Smooth muscle cell of the brain vasculature (primary cell): ENCODE results near the gene FOXN3.
A peak's percentile ranks its signal among the peaks of the same experiment; 100 is the strongest.
"Not testable (repeated sequence)": the region's sequence is repeated elsewhere in the genome, so short reads cannot be mapped to it uniquely, and the experiment has no call there.

Experiments used
- DNase-seq: peaks from one replicate; pipeline ENCODE4 v3.0.0-alpha.2; 2012; ENCODE audit warnings: low read depth, low spot score

The FOXN3 gene

DNA sequence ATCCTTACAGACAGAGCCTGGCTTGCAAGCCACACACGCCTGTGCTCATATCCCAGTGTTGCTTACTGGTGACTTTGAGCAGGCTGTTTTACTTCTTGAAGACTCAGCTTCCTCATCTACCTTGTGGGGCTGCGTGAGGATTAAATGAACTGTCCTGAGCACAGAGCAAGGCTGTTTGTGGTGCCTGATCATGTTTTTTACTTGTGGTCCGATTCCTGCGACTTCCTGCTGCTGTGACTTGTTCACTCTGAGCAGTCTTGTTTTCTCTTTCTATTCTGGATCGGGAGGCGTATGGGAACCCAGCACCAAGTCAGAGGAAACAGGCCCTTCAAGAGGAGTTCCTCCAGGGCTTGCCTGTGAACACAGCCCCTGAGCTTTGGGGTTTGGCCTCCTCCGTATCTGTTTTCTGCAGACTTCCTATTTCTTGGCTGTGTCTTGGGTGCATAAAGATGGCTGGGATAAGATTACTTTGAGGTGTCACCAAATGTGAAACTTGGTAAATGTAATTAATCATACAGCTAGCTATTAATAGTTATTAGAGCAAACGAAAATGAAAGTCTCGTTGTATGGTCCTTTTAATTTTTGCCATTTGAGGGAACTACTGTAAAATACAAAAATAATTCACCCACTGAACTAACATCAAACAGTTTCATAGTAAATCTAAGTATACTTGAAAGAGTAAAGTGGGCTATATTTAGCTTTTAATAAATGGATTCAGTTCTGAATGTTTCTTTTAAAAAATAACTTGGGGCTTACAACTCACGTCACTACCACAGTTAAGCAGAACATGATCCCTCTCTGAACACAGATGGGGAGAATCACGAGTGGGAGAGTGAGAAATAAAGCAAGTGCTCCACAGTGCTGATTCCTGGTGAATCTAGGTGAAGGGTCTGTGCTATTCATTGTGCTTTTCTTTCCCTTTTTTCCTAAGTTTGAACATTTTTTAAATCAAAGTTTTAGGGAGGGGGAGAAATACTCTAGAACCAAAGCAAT, 251.5 kb downstream of the FOXN3 start:
- no peak for DNase-seq

DNA sequence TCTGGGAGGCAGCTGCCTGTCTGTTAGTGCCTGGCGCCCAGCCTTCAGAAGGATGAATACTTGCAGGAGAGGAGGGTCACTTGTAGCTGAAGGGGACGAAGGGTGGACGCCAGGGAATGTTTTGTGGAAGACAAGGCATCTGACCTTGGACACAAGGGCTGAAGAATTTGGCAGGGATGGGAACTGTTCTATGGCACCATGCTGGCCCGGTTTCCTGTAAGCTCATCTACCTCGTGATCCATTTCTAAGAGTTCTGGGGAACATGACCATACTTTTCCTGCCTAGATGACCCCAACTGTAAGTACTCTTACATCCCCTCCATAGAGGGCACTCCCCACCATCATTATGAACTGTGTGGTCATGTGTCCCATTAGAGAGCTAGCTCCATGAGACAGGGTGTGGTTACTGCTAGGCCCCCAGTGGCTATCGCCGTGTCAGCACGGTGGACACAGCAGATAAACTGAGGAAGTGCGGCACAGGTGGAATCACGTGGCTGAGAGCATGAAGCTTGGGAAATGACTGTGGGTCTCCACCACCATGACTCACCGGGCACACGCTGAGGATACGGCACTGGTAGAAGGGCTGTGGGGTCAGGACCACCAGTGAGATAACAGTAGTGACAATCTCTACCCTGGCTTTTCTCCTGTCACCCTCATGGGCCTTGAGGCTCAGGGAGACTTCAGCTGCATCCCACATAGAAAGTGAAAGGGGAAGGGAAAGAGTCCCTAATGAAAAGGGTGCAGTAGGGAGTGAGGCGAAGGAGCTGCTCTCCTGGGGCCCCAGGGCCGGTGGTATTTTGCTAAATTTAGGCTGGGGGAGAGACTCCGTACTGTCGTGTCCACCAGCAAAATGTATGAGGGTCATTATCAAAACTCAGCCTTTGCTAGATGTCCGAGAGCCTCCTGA, 252.6 kb downstream of the FOXN3 start:
- DNase-seq, result no peak

DNA sequence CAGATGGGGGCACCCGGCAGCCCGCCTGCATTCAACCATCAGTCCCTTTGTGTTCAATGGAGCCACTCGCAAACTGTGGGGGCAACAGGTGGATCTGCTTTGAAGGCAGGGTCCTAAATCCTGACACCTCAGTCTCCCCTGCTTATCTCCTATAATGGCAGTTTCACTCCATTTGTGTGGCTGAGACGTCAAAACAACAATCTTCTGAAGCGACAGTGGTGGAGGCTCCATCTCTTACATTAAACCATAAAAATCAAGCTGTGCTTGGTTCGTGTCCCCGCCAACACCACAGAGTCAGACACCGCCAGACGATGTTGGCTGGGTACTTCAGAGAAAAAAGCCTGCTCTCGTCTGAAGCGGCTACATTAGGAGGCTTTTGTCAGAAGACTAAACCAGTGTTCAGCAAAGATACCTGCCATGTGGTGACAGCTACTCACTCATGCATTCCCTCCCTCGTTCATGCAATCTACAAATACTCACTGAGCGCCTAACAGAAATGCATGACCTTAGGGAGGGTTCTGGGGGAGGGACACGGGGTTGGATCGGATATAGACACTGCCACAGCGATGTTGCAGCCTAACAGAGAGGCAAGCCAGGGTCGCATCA, 253.9 kb downstream of the FOXN3 start:
- no peak for DNase-seq

DNA sequence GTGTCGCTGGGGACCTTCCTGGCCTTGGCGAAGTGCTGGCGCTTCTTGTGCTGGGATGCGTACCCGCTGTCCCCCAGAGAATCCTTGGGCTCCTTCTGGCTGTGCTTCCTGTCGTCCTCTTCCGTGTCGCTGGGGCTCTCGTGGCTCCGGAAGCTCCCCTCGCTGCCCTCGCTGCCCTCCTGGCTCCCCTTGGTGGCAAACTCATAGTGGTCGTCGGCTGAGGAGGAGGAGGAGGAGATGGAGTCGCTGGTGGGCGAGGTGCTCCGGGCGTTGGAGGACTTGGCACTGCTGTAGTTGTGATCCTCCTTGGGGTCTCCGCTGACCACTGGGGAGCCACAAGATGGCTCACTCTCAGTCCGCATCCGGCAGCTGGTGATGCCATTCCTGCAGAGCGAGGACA, 254.4 kb downstream of the FOXN3 start:
- DNase-seq, result no peak

DNA sequence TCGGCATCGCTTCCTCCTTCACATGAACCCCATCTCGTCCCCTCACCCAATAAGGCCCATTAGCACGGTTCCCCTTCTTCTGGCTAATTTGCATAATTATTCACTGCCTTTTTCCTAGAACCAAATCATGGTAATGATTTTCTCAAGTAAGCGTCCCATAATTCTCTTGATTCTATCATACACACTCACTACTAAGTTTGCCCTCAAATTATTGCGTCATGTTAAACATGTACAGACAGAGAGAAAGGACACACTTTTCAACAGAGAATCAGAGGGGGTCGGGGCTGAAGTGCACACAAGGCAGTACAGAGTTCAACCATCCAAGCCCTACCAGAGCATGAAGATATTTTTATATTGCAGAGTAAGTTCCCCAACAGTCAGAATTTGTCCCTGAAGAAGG, 256.6 kb downstream of the FOXN3 start:
- no peak for DNase-seq

DNA sequence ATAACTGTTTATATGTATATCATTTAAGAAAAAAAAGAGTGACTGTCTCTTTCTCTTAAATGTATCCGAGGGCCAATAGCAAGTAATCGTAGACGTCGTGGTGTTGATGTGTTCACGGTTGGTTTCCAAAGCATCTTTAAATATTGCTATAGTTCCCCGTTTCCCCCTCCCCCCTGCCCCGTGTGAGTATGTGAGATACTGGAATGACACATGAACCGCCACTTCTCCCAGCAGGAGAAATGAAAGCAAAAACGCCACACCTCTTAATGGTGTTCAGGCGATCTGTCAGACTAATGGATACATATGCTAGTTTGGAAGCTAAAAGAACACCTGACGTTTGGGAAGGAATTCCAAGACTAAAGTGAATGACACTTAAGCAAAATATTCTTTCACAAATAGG, 258.3 kb downstream of the FOXN3 start:
- DNase-seq, result no peak

DNA sequence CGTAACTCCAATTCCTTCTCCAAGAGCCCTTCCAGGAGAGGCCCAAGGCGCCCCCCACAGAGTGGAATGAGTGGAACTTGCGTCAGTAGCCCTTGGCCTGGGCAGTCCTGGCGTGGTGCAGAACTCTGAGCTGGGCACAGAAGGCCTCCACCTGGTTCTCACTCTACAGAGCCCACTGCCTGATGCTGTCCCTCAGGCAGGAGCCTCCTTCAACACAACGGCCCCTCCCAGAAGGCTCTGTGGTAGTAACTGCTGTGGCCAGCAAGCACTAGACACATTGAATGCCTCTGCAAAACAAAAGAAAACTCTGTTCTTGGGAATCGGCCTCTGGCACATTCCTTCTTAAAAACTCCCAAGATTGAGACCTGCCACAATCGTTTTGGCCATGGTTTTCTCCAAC, 258.9 kb downstream of the FOXN3 start:
- DNase-seq, result not testable (repeated sequence)

DNA sequence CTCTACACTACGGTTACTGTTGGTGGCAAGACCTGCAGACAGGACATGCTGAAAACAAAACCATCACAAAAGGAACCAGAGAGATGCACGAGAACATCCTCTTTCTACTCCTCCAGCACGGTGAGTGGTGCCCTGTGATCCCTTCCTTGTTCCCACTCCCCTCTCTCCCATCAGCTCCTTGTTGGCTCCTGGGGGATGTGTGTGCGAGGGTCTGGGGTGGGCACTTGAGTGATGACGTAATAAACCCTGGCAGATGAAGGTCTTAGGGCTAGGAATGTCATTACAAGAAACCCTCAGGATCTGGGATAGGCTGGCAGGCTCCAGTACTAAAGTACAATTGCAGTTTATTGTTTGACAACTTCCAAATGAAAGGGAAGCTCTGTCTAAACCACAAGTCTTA, 261.5 kb downstream of the FOXN3 start:
- no peak for DNase-seq

DNA sequence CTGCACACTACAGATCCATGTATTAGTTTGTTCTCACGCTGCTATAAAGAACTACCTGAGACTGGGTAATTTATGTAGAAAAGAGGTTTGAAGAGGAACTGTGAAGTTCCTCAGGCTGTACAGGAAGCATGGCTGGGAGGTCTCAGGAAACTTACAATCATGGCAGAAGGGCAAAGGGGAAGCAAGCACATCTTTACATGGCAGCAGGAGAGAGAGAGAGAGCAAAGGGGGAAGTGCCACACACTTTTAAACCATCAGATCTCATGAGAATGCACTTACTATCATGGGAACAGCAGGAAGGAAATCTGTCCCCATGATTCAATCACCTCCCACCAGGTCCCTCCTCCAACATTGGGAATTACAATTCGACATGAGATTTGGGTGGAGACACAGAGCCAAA, 265.3 kb downstream of the FOXN3 start:
- DNase-seq, result not testable (repeated sequence)

DNA sequence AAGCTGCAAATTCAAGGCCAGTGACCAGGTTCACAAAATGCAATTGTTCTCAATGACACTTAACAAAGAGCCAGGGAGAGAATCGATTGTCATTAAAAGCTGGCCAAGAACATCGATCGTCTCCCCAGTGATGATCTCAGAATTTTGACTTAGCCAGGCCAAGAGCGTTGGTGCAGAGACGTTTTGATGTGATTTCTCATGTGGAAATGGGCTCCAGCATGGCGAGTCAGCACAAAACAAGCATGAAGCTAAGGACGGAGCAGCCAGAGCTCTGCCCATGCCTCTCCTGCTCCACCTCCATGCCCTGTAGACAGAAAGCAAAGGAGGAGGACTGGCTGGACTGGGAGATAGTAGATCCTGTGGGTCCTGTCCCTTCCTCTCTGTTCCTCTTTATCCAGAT, 270.8 kb downstream of the FOXN3 start:
- no peak for DNase-seq

DNA sequence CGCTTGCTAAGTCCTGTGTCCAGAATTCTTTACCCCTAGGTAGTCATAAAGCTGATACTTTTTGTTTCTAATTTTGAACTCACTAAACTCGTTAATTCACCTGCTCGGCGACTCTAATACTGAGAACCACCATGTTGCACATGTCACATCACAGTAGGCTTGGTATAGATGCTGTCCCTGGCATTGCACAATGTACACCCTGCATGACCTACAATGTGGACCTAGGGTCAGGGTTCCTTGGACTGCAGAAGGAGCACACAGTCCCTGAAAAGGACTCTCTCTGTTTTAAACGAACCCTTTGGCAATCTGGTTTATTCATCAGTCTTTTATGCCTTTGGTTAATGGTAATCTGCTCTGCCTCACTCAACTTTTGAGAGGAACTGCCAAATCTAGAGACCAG, 272.4 kb downstream of the FOXN3 start:
- no peak for DNase-seq

DNA sequence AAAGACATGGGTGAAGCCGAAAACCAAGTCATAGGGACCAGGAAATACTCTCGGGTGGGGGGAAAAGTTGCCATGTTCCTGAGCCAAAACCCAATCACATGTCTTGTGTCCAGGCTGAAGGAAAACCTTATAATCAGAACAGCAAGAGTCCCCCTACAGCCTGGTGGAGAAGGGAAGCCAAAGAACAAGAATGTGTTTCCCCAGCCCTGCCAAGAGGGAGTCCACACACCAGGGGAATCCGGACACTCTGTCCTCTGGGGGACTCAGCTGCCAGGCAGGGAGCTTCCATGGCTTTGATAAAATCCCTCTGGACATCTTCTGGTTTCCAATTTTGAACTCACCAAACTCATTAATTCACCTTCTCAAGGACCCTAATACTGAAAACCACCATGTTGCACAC, 273.0 kb downstream of the FOXN3 start:
- DNase-seq, result no peak

DNA sequence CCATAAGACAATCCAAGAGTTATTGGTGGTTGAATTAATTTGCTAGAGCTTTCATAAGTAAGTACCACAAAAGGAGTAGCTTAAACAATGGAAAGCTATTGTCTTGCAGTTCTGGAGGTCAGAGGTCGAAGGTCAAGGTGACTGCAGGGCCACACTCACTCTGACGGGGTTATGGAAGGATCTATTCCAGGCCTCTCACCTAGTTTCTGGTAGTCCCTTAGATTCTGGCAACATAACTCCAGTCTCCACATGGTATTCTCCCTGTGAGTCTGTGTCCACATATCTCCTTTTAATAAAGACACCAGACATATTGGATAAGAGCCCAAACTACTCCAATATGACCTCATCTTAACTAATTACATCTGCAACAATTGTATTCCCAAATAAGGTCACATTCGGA, 273.4 kb downstream of the FOXN3 start:
- DNase-seq, result no peak

DNA sequence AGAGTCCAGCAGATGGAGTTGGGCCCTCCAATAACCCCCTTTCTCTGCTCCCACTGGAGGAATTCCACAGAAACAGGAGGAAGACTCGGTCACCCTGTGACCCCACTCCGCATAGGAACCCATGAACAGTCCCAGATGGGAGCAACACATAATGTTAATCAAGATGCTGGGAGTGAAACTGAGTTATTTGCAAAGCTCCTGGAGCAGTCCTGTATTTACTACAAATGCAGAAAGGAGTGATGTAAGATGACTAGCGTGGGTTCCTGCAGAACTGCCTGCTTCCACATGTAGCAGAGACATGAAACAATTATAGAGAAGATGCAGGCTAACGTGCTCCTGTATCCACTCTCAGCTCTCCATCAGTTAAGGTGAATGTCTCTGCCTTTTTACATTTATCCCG, 274.7 kb downstream of the FOXN3 start:
- DNase-seq, result no peak

DNA sequence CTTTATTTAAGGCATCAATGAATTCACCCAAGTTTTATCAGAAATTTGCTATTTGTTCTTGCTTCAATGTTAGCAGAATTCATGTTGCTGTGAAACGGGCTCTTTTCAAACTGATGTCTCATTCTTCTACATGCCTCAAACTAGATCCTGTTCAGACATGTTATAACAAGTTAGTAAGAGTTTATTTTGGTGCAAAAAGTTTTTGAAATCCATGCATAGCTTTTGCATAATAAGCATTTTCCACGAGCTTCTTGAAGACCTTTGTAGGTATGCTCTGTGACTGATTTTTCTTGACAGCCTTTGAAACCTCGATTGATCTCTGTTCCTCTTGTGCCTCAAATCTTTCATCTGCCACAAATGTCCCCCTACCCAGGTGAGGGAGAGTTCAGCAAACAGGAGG, 275.2 kb downstream of the FOXN3 start:
- no peak for DNase-seq

DNA sequence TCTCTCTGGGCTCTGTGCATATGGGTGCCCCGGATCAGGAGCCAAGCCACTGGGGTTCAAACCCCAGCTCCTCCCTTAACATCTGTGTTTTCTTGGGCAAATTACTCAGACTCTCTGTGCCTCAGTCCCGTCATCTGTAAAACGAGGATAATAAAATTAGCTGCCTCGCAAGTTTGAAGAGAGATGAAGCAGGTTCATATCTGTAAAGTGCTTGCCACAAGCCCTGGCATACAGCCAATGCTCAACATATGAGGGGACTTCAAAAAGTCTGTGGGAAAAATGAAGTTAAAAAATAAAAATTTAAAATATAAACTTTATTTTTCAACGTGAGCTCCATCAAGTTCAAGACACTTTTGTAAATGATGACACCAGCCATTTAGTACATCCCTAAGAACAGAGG, 276.7 kb downstream of the FOXN3 start:
- DNase-seq, result no peak

DNA sequence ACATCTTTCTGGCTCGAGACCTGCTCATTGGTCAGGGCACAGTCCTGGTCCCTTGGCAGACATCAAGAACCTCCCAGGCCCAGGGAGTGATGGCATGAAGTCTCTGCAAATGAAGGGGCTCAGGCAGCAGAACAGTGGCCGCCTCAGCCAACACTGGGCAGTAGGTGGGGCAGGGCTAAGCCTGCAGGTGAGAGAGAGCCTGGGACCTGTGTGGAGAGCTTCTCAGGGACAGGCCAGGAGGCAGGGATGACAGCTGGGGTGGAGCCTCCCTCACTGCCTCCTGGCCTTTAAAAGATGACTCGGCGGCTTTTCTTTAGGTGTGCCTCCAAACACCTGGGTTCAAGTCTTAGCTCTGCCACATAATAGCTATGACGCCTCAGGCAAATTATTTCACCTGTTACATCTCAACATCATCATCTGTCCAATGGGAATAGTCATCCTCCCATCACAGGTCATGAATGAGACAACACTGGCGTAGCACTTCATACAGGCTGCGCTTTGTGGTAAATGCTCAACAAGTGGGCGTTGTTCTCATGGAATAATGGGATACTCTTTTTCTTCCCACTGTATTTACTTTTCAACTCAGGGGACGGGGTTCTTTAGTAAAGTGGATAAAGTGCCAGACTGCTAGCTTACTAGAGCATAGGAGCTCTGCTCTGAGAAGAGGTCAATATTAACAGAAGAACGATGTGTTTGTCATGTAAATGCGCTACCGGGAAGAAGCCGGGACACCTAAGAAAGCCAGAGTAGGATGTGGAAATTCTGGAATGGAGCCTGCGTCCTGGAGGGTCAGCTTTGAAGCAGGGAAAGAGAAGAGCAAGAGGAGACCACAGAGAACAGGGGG, 277.4 kb downstream of the FOXN3 start:
- DNase-seq, result no peak

DNA sequence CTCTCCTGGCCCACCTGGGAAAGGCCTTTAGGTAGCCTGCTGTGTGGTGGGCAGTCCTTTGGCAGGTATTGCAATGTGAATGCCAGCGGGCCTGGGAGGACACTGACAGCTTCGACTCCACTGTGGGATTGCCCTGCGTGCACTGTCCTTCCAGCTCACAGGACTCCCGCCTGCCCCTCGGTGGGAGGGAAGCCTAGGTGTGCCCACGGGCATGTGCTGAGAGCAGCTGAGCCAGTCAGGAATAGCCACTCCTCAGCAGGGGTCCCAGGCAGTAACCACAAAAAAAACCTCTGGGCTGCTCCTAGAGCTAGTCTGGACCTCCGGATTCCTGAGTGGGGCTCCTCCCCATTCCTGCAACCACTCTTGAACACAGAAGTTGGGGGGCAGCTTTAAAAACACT, 278.2 kb downstream of the FOXN3 start:
- no peak for DNase-seq

DNA sequence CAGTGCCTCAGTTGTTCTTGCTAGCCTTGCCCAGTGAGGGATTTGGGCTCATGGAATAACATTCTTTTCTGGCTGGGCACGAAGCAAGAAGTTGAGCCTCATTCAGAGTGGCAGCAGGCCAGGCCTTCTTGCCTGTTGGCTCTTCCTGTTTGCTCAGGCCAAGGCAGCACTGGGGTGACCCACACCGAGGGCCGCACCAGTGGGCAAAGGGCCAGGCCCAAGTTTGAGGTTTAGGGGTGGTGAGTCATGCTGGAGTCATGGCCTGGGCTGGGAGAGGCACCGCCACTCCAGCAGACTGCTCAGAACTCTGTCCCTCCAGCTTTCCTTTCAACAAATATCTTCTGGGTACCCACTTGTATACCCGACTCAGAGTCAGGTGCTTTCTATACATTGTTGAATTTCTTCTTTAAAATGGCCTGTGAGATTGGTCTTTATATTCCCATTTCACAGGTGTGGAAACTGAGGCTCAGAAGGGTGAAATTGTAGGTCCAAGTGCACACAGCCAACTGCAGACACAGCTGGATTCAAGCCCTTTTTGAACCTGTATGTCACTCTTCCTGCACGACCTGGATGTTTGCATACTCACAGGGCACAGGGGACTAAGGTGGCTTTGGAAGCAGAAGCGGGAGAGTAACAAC, 279.4 kb downstream of the FOXN3 start:
- DNase-seq, result peak; percentile 40

DNA sequence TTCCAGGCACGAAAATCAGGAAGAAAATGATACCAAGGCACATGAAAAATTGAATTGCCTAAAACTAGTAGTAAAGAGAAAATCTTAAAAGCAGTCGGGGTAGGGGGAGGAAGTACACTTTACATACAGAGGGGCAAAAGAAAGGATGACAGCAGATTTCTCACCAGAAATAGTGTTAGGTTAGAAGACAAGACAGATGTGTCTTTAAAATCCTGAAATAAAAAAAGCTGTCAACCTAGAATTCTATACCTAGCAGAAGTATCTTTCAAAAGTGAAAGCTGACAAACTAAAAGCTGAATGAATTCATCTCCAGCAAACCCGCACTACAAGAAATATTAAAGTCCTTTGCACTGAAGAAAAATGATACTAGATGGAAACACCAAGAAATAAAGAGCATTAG, 280.4 kb downstream of the FOXN3 start:
- no peak for DNase-seq

DNA sequence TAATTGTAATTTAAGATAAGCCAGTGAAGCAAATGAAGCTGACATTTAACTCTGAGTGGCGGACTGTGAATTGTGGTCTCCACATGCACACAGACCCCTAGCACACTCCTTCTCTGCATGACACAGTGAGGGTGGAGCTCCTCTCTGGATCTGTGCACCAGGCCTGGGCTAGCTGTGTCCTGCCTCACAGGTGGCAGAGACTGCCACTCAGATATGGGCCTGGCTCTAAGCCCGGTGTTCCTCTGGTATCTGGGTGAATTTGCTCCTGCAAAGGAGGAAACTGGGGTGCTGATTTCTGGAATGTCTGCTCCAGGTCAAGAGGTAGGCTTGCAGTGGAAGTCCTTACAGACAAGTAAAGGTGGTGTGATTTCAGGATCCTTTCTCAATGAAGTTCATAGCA, 282.4 kb downstream of the FOXN3 start:
- no peak for DNase-seq
